ENCODE results near the gene CFAP77. TPM values are rescaled to one million over a fixed set of nuclear protein-coding genes. Genes with fewer than 3 reads are reported as not detected.

Gene CFAP77
- total and polyA plus RNA-seq, 4 donors: 4.9 to 12.8 (median 6.2) TPM

DNA sequence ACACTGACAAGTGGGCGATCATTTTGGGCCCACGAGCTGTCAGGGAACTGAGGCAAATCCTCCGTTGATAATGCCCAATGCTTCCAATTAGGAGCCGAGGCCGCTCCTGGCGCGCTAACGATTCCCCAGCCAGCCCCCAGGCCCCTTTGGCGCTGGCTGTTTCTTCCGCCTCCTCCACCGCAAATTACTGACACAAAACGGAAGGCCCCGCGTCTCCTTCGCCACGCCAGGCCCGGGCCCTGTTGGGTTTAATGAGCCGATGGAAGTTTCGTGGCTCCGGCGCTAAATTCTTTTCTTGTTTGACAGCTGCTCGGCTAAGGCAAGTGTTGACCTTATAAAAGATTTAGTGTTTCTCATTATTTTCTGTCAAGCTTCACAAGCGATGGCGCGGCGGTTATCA is 146.7 kb downstream of the CFAP77 start:
- no peak for ATAC-seq (ENCODE audit: insufficient read depth, low FRiP score)
- H3K9me3 ChIP-seq (ENCODE audit: control insufficient read depth in 4 of 4, insufficient read depth in 3 of 4, low read length in 3 of 4): peaks cover 0 to 3% (median 0%) of the 10 kb centered on the region in 4 donors
- no peaks in the 10 kb centered on the region for H3K36me3 ChIP-seq (ENCODE audit: control insufficient read depth in 4 of 4, insufficient read depth in 4 of 4, low read length in 4 of 4)
- no peak overlapping the region for H3K27ac ChIP-seq (ENCODE audit: low read depth in 1 of 2, low read length in 1 of 2)
- DNase-seq: no peak
- H3K9ac ChIP-seq (ENCODE audit: insufficient read depth in 1 of 2, low read length in 2 of 2): no peak overlapping the region
- H3K4me1 ChIP-seq (ENCODE audit: control insufficient read depth in 5 of 5, insufficient read depth in 5 of 5, low read length in 5 of 5): peaks cover 0 to 7% (median 0%) of the 10 kb centered on the region in 5 donors
- TF ChIP-seq CTCF (IDR thresholded peaks at IDR 0.05; ENCODE audit: control extremely low read depth, extremely low read depth): no peak
- 71 to 84% methylated on average over 26 of the region's 26 CpGs for WGBS, 2 donors
- H3K27me3 ChIP-seq (ENCODE audit: control insufficient read depth in 3 of 3, insufficient read depth in 3 of 3, low read length in 2 of 3): peaks cover 4 to 35% (median 7%) of the 10 kb centered on the region in 3 donors
- H3K4me3 ChIP-seq: no peak overlapping the region

- no peaks in the 10 kb centered on the region for H3K36me3 ChIP-seq (ENCODE audit: control insufficient read depth in 4 of 4, insufficient read depth in 4 of 4, low read length in 4 of 4)
- DNase-seq: no peak
- no peak overlapping the region for H3K9ac ChIP-seq (ENCODE audit: insufficient read depth in 1 of 2, low read length in 2 of 2)
- peaks cover 4 to 40% (median 7%) of the 10 kb centered on the region in 3 donors for H3K27me3 ChIP-seq (ENCODE audit: control insufficient read depth in 3 of 3, insufficient read depth in 3 of 3, low read length in 2 of 3)
- peaks cover 0 to 3% (median 0%) of the 10 kb centered on the region in 4 donors for H3K9me3 ChIP-seq (ENCODE audit: control insufficient read depth in 4 of 4, insufficient read depth in 3 of 4, low read length in 3 of 4)
- no peak for TF ChIP-seq CTCF (IDR thresholded peaks at IDR 0.05; ENCODE audit: control extremely low read depth, extremely low read depth)
- ATAC-seq (ENCODE audit: insufficient read depth, low FRiP score): no peak
- peaks cover 0 to 9% (median 0%) of the 10 kb centered on the region in 5 donors for H3K4me1 ChIP-seq (ENCODE audit: control insufficient read depth in 5 of 5, insufficient read depth in 5 of 5, low read length in 5 of 5)
- no peak overlapping the region for H3K4me3 ChIP-seq
- 89% methylated on average over 15 of the region's 15 CpGs for WGBS, 2 donors
- no peak overlapping the region for H3K27ac ChIP-seq (ENCODE audit: low read depth in 1 of 2, low read length in 1 of 2)
These were observed 147.1 kb downstream of the CFAP77 start for GRCh38 chr9:132557159-132557558.

DNA sequence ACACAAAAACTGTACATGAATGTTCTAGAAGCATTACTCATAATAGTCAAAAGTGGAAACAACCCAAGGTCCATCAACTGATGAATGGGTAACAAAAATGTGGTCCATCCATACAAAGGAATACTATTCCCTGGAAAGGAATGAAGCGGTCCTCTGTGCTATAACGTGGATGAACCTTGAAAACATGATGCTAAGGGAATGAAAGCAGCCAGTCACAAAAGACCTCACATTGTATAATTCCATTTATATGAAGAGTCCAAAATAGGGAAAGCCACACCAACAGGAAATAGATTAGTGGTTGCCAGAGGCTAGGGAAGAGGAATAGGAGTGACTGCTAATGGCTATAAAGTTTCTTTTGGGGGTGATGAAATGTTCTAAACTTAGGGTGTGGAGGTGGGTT is 149.7 kb downstream of the CFAP77 start:
- Histone ChIP-seq H3K36me3 (ENCODE audit: control insufficient read depth in 4 of 4, insufficient read depth in 4 of 4, low read length in 4 of 4) (no peaks in the 10 kb centered on the region), H3K4me1 (ENCODE audit: control insufficient read depth in 5 of 5, insufficient read depth in 5 of 5, low read length in 5 of 5) (peaks cover 0 to 9% (median 0%) of the 10 kb centered on the region in 5 donors), H3K27ac (ENCODE audit: low read depth in 1 of 2, low read length in 1 of 2) (no peak overlapping the region), H3K9me3 (ENCODE audit: control insufficient read depth in 4 of 4, insufficient read depth in 3 of 4, low read length in 3 of 4) (no peaks in the 10 kb centered on the region), H3K27me3 (ENCODE audit: control insufficient read depth in 3 of 3, insufficient read depth in 3 of 3, low read length in 2 of 3) (peaks cover 0 to 41% (median 7%) of the 10 kb centered on the region in 3 donors), H3K9ac (ENCODE audit: insufficient read depth in 1 of 2, low read length in 2 of 2) (no peak overlapping the region), H3K4me3 (no peak overlapping the region)
- TF ChIP-seq CTCF (IDR thresholded peaks at IDR 0.05; ENCODE audit: control extremely low read depth, extremely low read depth): no peak
- DNase-seq (no peak), ATAC-seq (ENCODE audit: insufficient read depth, low FRiP score) (no peak)
- 93 to 94% methylated on average over 2 of the region's 2 CpGs for WGBS, 2 donors

- H3K4me1 ChIP-seq (ENCODE audit: control insufficient read depth in 5 of 5, insufficient read depth in 5 of 5, low read length in 5 of 5): peaks cover 0 to 9% (median 0%) of the 10 kb centered on the region in 5 donors
- ATAC-seq (ENCODE audit: insufficient read depth, low FRiP score) (no peak), DNase-seq (no peak)
- H3K27me3 ChIP-seq (ENCODE audit: control insufficient read depth in 3 of 3, insufficient read depth in 3 of 3, low read length in 2 of 3): peaks cover 0 to 38% (median 7%) of the 10 kb centered on the region in 3 donors
- H3K36me3 ChIP-seq (ENCODE audit: control insufficient read depth in 4 of 4, insufficient read depth in 4 of 4, low read length in 4 of 4): no peaks in the 10 kb centered on the region
- no peak for TF ChIP-seq CTCF (IDR thresholded peaks at IDR 0.05; ENCODE audit: control extremely low read depth, extremely low read depth)
- H3K9ac ChIP-seq (ENCODE audit: insufficient read depth in 1 of 2, low read length in 2 of 2): no peak overlapping the region
- WGBS, 2 donors: 32 to 37% methylated on average over 14 of the region's 14 CpGs
- no peak overlapping the region for H3K27ac ChIP-seq (ENCODE audit: low read depth in 1 of 2, low read length in 1 of 2)
- no peak overlapping the region for H3K4me3 ChIP-seq
- no peaks in the 10 kb centered on the region for H3K9me3 ChIP-seq (ENCODE audit: control insufficient read depth in 4 of 4, insufficient read depth in 3 of 4, low read length in 3 of 4)
These were observed 150.7 kb downstream of the CFAP77 start for GRCh38 chr9:132560616-132561202.

Data from lung (tissue), 12 donors.